ENCODE data around the gene PCGF3.
"Not testable (repeated sequence)": the region's sequence is repeated elsewhere in the genome, so short reads cannot be mapped to it uniquely, and the experiment has no call there.

Gene PCGF3

DNA sequence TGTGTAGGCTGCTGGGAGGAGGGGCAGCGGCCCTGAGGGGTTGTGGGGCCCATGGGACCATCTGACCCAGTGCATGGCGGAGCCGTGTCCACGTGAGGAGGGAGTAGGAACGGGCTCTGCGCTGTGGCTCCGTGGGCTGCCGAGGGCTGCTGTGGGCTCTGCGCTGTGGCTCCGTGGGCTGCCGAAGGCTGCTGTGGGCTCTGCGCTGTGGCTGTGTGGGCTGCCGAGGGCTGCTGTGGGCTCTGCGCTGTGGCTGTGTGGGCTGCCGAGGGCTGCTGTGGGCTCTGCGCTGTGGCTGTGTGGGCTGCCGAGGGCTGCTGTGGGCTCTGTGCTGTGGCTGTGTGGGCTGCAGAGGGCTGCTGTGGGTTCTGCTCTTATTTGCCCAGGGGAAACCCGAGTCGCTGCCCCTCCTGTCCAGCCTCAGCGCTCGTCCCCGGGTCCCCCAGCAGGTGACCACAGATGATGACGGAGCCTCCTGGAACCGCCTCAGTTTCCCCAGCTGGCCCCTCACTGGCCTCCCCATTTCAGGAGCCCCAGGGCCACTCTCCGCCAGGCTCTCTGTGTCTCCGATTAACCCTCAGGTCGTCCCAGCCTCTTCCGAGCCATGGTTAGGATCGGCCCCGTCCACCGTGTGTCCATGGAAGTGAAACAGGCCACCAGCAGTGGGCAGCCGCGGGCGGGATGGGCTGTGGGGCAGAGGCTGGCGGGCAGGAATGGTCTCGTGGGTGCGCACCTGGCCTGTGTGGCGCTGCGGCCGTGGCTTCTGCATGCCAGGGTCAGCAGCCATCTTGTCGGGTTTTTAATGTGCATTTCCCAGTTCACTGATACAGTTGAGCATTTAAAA lies 20.0 kb downstream of the PCGF3 start:
- DNase-seq (ENCODE audit: low read depth), result no peak

DNA sequence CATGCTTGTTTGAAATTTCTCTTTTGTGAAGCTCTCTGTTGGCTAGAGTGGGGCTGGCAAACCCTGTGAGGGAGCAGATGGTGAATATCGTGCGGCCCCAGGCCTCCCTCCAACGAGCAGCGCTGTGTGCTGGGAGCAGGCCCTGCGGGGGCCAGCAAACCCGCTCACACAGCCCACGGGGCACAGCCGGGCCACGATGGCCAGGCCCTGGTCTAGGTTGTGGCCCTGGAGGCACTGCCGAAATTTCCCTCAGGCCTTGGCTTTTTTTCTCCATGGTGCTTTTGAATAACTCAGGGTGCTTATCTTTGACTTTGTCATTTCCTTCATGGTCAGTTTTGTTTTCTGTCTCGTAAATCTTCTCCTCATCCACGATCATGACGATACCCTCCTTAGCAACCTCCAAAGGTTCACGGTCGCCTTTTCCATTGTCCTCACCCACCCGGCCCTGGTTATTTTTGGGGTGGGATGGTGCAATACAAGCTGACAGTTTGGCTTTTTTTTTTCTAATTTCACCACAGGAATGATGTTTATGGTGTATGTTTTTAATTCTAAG lies 20.7 kb downstream of the PCGF3 start:
- peak; percentile 77 for DNase-seq (ENCODE audit: low read depth)

DNA sequence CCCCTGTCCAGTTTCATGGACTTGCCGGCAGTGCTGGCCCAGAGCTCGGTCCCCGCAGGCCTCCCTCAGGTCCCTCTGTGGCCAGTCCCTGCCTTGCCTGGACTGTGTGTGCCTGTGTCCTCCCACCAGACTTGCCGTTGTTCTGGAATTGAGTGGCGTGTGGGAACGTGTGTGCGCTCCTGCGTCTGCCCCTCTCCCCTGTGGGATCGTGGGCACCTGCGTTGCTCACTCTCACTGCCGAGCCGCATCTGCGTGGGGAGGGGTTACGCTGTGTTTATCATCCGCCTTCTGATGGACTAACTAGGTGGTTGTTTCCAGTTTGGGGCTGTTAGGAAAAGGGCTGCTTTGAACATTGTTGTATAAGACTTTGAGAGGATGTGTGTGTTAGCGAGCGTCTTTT lies 21.2 kb downstream of the PCGF3 start:
- DNase-seq (ENCODE audit: low read depth), result no peak

GRCh38 chr4:727576-727975 lies 21.9 kb downstream of the PCGF3 start:
- no peak for DNase-seq (ENCODE audit: low read depth)

- DNase-seq (ENCODE audit: low read depth), result no peak
Measured at GRCh38 chr4:729336-730315, 24.0 kb downstream of the PCGF3 start.

DNA sequence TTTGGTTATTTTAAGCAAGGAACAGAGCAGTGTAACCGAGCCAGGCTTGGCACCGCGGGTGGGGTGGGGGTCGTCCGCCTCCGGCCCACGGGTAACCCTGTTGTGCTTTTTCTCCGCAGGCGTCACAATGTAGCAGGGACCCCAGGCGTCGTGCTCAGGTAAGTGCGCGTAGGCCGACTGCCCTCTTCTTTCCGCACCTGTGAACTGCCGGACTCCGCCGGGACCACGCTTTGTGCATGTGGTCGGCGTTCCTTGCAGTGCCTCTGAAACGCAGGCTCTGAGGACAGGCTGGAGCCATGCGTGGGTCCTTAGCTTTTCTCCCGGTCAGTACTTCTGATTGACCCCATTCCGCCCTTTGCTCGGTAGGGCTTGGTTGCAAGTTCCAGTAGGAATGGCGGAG lies 24.9 kb downstream of the PCGF3 start:
- DNase-seq (ENCODE audit: low read depth), result no peak

GRCh38 chr4:730946-731904 lies 25.6 kb downstream of the PCGF3 start:
- not testable (repeated sequence) for DNase-seq (ENCODE audit: low read depth)

- DNase-seq (ENCODE audit: low read depth), result not testable (repeated sequence)
Measured at GRCh38 chr4:731954-732353, 26.3 kb downstream of the PCGF3 start.

- DNase-seq (ENCODE audit: low read depth), result no peak
Measured at GRCh38 chr4:732486-732885, 26.9 kb downstream of the PCGF3 start.

- DNase-seq (ENCODE audit: low read depth), result no peak
Measured at GRCh38 chr4:732911-733630, 27.4 kb downstream of the PCGF3 start.

- no peak for DNase-seq (ENCODE audit: low read depth)
Measured at GRCh38 chr4:733631-733980, 28.0 kb downstream of the PCGF3 start.

DNA sequence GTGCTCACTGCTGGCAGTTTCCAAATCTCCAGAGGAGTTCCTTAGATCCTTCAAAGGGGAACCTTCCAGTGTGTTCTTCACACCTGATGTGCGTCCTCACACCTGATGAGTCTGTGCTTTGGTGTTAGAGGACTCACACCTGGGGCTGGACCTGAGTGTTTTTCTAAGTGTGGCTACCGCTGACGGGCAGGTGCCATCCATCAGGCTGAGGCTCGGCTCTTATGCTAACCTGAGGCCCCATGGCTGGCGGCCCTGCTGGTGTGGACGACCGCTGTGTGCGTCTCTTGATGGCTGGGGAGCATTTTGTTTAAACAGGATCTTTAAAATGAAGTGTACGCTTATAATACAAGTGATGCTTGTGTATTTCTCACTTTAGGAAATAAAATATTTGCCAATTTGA lies 28.4 kb downstream of the PCGF3 start:
- DNase-seq (ENCODE audit: low read depth), result no peak

- DNase-seq (ENCODE audit: low read depth), result no peak
Measured at GRCh38 chr4:734951-735350, 29.3 kb downstream of the PCGF3 start.

- no peak for DNase-seq (ENCODE audit: low read depth)
Measured at GRCh38 chr4:735583-735982, 30.0 kb downstream of the PCGF3 start.

- not testable (repeated sequence) for DNase-seq (ENCODE audit: low read depth)
Measured at GRCh38 chr4:736561-736960, 30.9 kb downstream of the PCGF3 start.

- no peak for DNase-seq (ENCODE audit: low read depth)
Measured at GRCh38 chr4:738781-739280, 33.2 kb downstream of the PCGF3 start.

GRCh38 chr4:739569-739968 lies 33.9 kb downstream of the PCGF3 start:
- DNase-seq (ENCODE audit: low read depth), result no peak

- no peak for DNase-seq (ENCODE audit: low read depth)
Measured at GRCh38 chr4:740011-740410, 34.4 kb downstream of the PCGF3 start.

DNA sequence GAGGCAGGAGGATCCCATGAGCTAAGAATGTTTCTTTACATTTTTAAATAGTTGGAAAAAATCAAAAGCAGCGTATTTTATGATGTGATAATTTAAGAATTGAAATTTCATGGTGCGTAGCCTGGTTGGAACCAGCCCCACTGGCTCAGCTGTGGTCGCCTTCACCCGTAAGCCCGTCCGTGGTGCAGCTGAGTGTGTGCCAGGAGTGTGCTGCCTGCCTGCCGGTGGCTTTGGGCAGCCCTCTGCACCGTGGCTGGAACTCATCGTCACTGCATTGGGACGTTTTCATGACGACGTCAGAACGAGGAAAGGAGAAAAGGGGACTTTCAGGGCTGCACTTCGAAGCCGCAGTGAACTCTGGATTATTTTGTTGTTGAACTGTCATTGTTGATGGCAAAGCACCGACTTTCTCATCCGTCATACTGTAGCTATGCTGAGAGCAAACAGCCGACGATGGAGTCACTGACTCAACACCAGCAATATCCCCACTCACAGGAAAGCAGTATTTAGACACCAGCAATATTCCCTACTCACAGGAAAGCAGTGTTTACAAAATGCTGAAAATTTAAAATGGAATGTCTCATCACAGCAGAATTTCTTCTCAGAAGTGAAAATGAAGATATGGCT lies 35.1 kb downstream of the PCGF3 start:
- DNase-seq (ENCODE audit: low read depth), result no peak

GRCh38 chr4:742096-742741 lies 36.6 kb downstream of the PCGF3 start:
- no peak for DNase-seq (ENCODE audit: low read depth)

All from fibroblast of gingiva (primary cell).